MCF 10A (cell line): Measurements from ENCODE around the gene ACMSD. TPM values are rescaled to one million over a fixed set of nuclear protein-coding genes. Genes with fewer than 3 reads are reported as not detected.

Experiments
- BruUV-seq: library from RNA; stranded (reverse); fragments of 400-500 nt; replicated peaks from 2 replicates; lab custom pipeline; 2021; lab: Mats Ljungman, UMichigan
- CTCF ChIA-PET: fragments of 300-600 bp; sonication (Branson Sonifier 250); formaldehyde crosslinking; extraction: SDS; loops from one replicate; lab custom pipeline; 2021; ENCODE audit warnings: antibody characterized with exemption, inconsistent platforms; lab: Yijun Ruan, JAX
- POLR2A ChIA-PET: fragments of 300-600, 350-650 bp; sonication (Branson Sonifier 250); formaldehyde crosslinking; extraction: SDS; loops from one replicate; lab custom pipeline; 2020; ENCODE audit warnings: antibody characterized with exemption, inconsistent platforms; lab: Yijun Ruan, JAX
- DNase-seq: peaks from one replicate; pipeline ENCODE4 v3.0.0-alpha.2; 2018; ENCODE audit not compliant: unreplicated experiment
- H3K27ac Mint-ChIP-seq: one replicate; pipeline ENCODE4 v1.8.0; 2022; ENCODE audit warnings: mild to moderate bottlenecking, low read depth, mixed read lengths; ENCODE audit not compliant: unreplicated experiment
- H3K27me3 Mint-ChIP-seq: one replicate; pipeline ENCODE4 v1.8.0; 2022; ENCODE audit warnings: mixed read lengths; ENCODE audit not compliant: insufficient read depth, unreplicated experiment
- H3K36me3 Mint-ChIP-seq: one replicate; pipeline ENCODE4 v1.8.0; 2022; ENCODE audit warnings: mild to moderate bottlenecking, moderate library complexity, mixed read lengths; ENCODE audit not compliant: insufficient read depth, unreplicated experiment
- H3K4me1 Mint-ChIP-seq: one replicate; pipeline ENCODE4 v1.8.0; 2022; ENCODE audit warnings: mixed read lengths; ENCODE audit not compliant: insufficient read depth, unreplicated experiment
- H3K4me3 Mint-ChIP-seq: one replicate; pipeline ENCODE4 v1.8.0; 2022; ENCODE audit warnings: mild to moderate bottlenecking, moderate library complexity, mixed read lengths; ENCODE audit not compliant: unreplicated experiment
- H3K9me3 Mint-ChIP-seq: one replicate; pipeline ENCODE4 v1.8.0; 2022; ENCODE audit warnings: mixed read lengths; ENCODE audit not compliant: unreplicated experiment
- CTCF ChIP-seq: fragments of 200-600 bp; IDR thresholded peaks from one replicate; pipeline ENCODE4 v1.8.0; 2022; ENCODE audit warnings: antibody characterized with exemption, mild to moderate bottlenecking; ENCODE audit not compliant: unreplicated experiment
- intact Hi-C: fragments of 100-400 bp; cut with micrococcal nuclease; formaldehyde crosslinking; loops from 2 replicates; pipeline ENCODE4 v1.14.1; 2022
- total RNA-seq: library from RNA; stranded (reverse); gene quantifications from 2 replicates; pipeline ENCODE4 v1.2.3, GENCODE V29; 2022

The ACMSD gene
- total RNA-seq, 1 experiment from 2014 or later: not detected

DNA sequence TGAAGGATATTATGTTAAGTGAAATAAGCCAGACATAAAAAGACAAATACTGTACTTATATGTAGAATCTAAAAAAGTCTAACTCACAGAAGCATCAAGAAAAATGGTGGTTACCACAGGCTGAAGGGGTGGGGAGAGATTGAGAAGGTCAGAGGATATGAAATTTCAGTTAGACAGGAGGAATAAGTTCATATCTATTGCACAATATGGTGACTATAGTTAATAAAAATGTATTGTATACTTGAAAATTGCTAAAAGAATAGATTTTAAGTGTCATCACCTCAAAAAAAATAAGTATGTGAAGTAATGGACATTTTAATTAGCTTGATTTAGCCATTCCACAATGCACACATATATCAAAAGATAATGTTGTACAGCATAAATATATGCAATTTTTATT is 19.8 kb downstream of the ACMSD start:
- Mint-ChIP-seq H3K27ac (no peak overlapping the region), H3K9me3 (no peaks in the 10 kb centered on the region), H3K36me3 (no peaks in the 10 kb centered on the region), H3K4me3 (no peak overlapping the region), H3K4me1 (no peaks in the 10 kb centered on the region), H3K27me3 (no peaks in the 10 kb centered on the region)
- TF ChIP-seq CTCF: no peak
- no peak for DNase-seq
- BruUV-seq: no TSS peak
- intact Hi-C loops: no loop called here
- POLR2A ChIA-PET: no interaction called here
- CTCF ChIA-PET: interaction anchor here (0.6 kb wide), 1 partner anchor 1968 kb away, joined by 3 read pairs; no protein-coding TSS in a partner anchor

DNA sequence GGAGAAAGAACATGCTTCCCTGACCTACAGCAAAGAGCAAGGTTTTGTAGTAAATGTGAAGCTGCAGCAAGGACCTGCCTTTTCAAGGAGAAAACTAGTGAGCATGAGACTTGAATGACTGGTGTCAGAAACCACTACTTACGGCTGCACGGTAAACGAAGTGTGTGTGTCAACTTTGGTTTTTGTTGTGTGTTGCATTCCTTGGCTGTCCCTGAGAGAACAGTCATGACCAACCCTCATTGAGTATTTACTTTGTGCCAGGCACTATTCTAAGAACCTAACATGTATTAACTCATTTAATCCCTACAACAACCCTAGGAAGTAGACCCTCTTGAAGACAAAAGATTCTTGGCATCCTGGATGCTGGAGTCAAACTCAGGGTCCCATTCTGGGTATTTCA is 22.8 kb downstream of the ACMSD start:
- ChIA-PET POLR2A (no interaction called here), CTCF (interaction anchor here (0.6 kb wide), 1 partner anchor 975 kb away, joined by 4 read pairs; no protein-coding TSS in a partner anchor)
- Mint-ChIP-seq H3K36me3 (no peaks in the 10 kb centered on the region), H3K9me3 (no peaks in the 10 kb centered on the region), H3K27me3 (no peaks in the 10 kb centered on the region), H3K4me3 (no peak overlapping the region), H3K4me1 (peaks cover under 1% of the 10 kb centered on the region), H3K27ac (no peak overlapping the region)
- no peak for DNase-seq
- no TSS peak for BruUV-seq
- no peak for TF ChIP-seq CTCF
- intact Hi-C loops: no loop called here

DNA sequence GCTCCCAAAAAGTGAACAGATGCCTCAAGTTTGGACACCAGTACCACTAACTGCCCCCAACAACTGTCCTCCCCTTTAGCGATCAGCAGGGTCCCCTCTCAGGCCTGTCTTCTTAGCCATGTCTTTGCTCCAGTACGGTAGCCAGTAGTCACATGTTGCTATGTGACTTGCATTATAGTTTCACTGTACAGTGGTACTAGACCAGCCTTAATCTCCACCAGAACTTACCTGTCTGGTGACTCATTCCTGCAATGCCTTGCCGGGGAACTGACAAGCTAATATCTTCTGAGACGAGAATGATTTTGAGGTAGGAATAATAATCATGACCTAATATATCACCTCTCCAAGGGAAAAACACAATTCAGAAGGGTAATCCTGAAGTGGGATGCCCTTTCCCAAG is 23.7 kb downstream of the ACMSD start:
- ChIA-PET CTCF (no interaction called here), POLR2A (no interaction called here)
- intact Hi-C loops: no loop called here
- Mint-ChIP-seq H3K9me3 (no peaks in the 10 kb centered on the region), H3K4me1 (peaks cover 6% of the 10 kb centered on the region), H3K27me3 (no peaks in the 10 kb centered on the region), H3K36me3 (no peaks in the 10 kb centered on the region), H3K4me3 (no peak overlapping the region), H3K27ac (no peak overlapping the region)
- TF ChIP-seq CTCF: no peak
- no TSS peak for BruUV-seq
- no peak for DNase-seq

DNA sequence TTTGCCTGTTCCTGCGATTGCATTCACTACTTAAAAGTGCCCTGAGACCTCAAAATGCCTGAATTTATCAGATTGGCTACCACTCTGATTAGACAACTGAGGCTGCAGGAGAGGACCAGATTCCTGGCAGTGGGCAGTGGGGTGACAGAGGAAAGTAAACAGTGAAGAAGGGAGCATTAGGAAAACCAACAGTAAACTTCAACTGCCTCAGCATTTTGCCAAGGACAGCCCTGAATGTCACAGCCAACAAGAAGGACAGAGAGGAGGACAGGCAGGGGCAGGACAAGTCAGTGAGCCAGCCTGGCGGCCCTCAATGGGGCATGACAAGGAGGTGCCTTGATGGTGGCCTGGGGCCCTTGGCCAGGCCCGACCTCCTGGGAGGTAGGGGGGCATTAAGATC is 24.3 kb downstream of the ACMSD start:
- Mint-ChIP-seq H3K4me3 (no peak overlapping the region), H3K27ac (no peak overlapping the region), H3K4me1 (peaks cover 6% of the 10 kb centered on the region), H3K27me3 (no peaks in the 10 kb centered on the region), H3K9me3 (no peaks in the 10 kb centered on the region), H3K36me3 (no peaks in the 10 kb centered on the region)
- intact Hi-C loops: no loop called here
- no peak for DNase-seq
- ChIA-PET CTCF (interaction anchor here (1.0 kb wide), 1 partner anchor 204 kb away, joined by 3 read pairs; no protein-coding TSS in a partner anchor), POLR2A (no interaction called here)
- BruUV-seq: no TSS peak
- TF ChIP-seq CTCF: no peak
